Bronchial epithelial cell (primary cell): ENCODE data around the gene PTPRN2. TPM values are rescaled to one million over a fixed set of nuclear protein-coding genes. Genes with fewer than 3 reads are reported as not detected.

Source experiments
- DNase-seq: peaks from one replicate; pipeline ENCODE4 v3.0.0-alpha.2; 2010; ENCODE audit warnings: low read depth
- FAIRE-seq: peaks from 2 replicates; lab custom pipeline; 2011; peaks lifted over from hg19 to GRCh38; lab: Jason Lieb, UNC
- H3K27me3 ChIP-seq: 2 replicates; pipeline ENCODE4 v1.5.1; 2011; ENCODE audit warnings: low read length; ENCODE audit not compliant: control insufficient read depth, insufficient read depth
- H3K36me3 ChIP-seq: 2 replicates; pipeline ENCODE4 v1.5.1; 2011; ENCODE audit warnings: low read length; ENCODE audit not compliant: control insufficient read depth, insufficient read depth
- H3K4me3 ChIP-seq: 2 replicates; pipeline ENCODE4 v1.5.1; 2011; ENCODE audit warnings: mild to moderate bottlenecking, low read depth, low read length, control low read depth
- total RNA-seq: library from RNA; depleted of rRNA; stranded (reverse); fragments of >200 nt; gene quantifications from 2 replicates; pipeline ENCODE4 v1.2.1, GENCODE V29; 2014
- TF ChIP-seq, protein P1 (sequence below): IDR thresholded peaks from 2 replicates; pipeline ENCODE4 v1.5.1; 2011; ENCODE audit warnings: mild to moderate bottlenecking, moderate library complexity, low read length, control low read depth, inconsistent platforms; ENCODE audit not compliant: insufficient read depth, severe bottlenecking

Gene PTPRN2
- total RNA-seq, 1 donor from 2014 or later = 1.1 TPM

DNA sequence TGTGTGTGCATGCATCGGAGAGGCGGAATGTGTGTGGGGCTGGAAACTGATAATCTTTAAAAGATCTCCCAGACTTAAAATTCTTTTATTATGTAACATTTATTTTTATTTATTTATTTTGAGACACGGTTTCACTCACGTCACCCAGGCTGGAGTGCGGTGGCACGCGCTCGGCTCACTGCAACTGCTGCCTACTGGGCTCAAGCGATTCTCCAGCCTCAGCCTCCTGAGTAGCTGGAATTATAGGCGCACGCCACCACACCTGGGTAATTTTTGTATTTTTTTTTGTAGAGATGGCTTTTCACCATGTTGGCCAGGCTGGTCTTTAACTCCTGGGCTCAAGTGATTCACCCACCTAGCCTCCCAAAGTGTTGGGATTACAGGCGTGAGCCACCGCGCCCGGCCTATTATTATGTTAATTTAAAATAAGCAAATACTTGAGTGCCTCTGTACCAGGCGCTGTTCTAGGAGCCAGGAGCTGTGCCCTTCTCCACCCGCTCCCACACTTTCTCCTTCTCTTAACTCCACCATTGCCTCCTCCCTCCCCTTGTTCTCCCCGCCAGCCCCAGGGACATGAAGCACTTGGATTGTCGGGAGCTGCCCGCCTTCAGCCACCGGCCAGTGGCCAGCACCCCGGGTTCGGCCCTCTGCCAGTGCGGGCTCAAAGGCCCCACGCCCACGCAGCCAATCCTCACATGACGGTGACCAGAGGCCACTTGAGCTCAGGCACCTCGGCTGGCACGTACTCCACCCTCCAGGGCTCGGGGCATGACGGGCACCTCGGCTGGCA lies 1087.3 kb downstream of the PTPRN2 start:
- Histone ChIP-seq H3K36me3 (no peaks in the 10 kb centered on the region), H3K4me3 (no peak overlapping the region), H3K27me3 (no peaks in the 10 kb centered on the region)
- DNase-seq (no peak), FAIRE-seq (no peak)
- TF ChIP-seq, protein P1, sequence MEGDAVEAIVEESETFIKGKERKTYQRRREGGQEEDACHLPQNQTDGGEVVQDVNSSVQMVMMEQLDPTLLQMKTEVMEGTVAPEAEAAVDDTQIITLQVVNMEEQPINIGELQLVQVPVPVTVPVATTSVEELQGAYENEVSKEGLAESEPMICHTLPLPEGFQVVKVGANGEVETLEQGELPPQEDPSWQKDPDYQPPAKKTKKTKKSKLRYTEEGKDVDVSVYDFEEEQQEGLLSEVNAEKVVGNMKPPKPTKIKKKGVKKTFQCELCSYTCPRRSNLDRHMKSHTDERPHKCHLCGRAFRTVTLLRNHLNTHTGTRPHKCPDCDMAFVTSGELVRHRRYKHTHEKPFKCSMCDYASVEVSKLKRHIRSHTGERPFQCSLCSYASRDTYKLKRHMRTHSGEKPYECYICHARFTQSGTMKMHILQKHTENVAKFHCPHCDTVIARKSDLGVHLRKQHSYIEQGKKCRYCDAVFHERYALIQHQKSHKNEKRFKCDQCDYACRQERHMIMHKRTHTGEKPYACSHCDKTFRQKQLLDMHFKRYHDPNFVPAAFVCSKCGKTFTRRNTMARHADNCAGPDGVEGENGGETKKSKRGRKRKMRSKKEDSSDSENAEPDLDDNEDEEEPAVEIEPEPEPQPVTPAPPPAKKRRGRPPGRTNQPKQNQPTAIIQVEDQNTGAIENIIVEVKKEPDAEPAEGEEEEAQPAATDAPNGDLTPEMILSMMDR = no peak

GRCh38 chr7:157499835-157500153 lies 1087.8 kb downstream of the PTPRN2 start:
- Histone ChIP-seq H3K36me3 (no peaks in the 10 kb centered on the region), H3K4me3 (no peak overlapping the region), H3K27me3 (no peaks in the 10 kb centered on the region)
- FAIRE-seq (no peak), DNase-seq (no peak)
- TF ChIP-seq, protein P1 = no peak

DNA sequence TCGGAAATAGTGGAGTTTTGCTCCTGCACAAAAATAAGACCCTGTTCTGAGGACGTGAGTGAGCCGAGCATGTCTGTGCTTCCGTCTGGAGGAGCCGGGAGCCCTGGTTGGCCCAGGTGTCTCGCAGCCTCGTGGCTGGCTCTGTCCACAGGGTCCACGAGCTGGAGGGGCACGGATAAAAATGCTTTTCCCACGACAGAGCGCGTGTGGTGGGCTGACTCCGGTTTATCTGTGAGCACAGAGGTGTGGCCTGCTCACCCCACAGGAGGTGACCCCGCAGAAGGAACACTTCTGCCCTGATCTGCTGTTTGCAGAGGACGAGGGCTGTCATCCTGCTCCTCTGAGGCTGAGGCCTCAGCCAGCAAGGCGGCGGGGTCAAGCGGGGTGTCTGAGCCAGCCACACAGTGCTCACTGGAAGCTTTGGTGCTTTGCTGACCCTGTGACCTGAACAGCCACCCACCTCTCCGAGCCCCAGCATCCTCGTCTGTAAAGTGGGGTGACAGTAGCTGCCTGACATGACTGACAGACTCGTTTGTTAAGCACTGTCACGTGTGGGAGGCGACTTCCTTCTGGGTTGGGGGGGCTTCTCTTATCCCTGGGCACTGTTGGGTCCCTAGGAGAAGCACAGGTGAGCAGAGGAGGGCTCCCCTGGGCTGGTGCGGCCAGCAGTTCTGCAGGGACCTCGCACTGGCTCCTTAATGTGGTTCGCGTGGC lies 1088.3 kb downstream of the PTPRN2 start:
- Histone ChIP-seq H3K4me3 (no peak overlapping the region), H3K27me3 (no peaks in the 10 kb centered on the region), H3K36me3 (no peaks in the 10 kb centered on the region)
- no peak for FAIRE-seq
- TF ChIP-seq, protein P1 = no peak
- no peak for DNase-seq

DNA sequence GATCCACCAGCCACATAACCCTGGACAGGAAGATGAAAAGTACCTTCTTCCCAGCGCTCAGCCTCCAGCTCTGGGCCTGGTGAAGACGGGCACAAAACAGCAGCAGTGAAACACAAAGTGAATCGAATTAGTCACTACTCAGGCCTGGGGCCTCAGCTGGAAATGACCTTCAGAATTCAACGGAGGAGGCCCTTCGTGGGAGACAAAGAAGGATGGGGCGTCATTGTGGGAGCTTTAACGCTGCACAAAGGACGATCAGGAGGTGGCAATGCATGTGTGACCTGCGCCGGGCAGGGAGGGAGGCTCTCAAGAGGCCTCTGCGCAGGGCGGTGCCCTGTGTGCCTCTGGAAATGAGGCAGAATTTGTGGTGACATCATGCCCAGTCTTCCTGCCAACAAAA lies 1089.0 kb downstream of the PTPRN2 start:
- no peaks in the 10 kb centered on the region for H3K27me3 ChIP-seq

DNA sequence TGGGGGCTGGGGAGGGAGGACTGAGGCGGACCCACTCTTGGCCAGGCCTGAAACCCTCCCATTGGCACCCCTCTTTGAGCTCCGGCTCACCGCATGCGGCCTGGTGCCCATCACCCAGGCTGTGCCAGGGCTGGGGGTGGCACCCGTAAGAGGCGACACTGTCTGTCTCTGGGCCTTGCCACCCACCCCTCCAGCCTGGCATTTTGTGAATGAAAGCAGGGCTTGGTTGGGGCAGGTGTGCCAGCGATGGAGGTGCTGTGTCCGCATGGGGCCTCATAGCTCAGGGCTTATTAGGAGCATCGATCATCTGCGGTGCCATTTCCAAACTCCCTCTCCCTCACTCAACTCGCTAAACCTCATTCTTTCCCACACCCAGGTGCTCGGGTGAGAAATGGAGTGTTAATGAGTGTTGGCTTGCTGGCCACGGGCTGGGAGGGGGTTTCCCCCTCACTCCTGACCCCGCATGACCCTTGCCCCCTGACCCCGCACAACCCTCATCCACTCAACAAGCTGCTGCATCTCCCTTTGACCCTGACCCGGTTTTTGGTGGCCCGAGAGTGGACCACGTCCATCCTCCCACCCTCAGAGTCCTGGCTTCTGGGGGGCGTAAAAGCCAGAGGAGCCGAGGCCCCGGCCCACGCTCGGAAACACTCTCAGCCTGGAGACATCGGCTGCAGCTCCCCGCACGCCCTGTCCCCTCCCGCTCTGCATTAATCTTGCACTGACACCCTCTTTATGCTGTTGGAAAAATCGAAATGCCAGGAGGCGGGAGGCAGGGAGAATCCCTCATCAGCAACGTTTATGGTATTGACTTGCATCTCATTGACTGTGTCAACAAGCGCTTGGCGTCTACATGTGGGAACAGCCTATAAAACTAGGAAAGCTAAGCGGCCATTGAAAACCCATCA lies 1089.6 kb downstream of the PTPRN2 start:
- TF ChIP-seq, protein P1 = no peak
- Histone ChIP-seq H3K36me3 (no peaks in the 10 kb centered on the region), H3K27me3 (no peaks in the 10 kb centered on the region), H3K4me3 (no peak overlapping the region)
- FAIRE-seq (no peak), DNase-seq (no peak)

More for the DNA sequence above, 1089.0 kb downstream of the PTPRN2 start:
- TF ChIP-seq, protein P1 = no peak
- FAIRE-seq (no peak), DNase-seq (no peak)
- Histone ChIP-seq H3K4me3 (no peak overlapping the region), H3K36me3 (no peaks in the 10 kb centered on the region)
